HEK293 (cell line): Measurements from ENCODE around the gene DRC3.

Source experiments
- CTCF ChIA-PET: fragments of 350-600 bp; formaldehyde crosslinking; extraction: SDS; loops from one replicate; lab custom pipeline; 2021; ENCODE audit warnings: antibody characterized with exemption; lab: Yijun Ruan, JAX
- POLR2A ChIA-PET: fragments of 300-600 bp; formaldehyde crosslinking; extraction: SDS; loops from one replicate; lab custom pipeline; 2020; ENCODE audit warnings: antibody characterized with exemption, inconsistent platforms; lab: Yijun Ruan, JAX
- H3K27ac ChIP-seq: fragments of 200-500 bp; sonication (Bioruptor generic); 2 replicates; pipeline ENCODE4 v1.5.1; 2014; ENCODE audit warnings: low read depth, low read length, control low read depth, inconsistent platforms; ENCODE audit errors: extremely low read depth
- H3K36me3 ChIP-seq, 2 experiments: fragments of 200-500 bp in 1 of 2; sonication (Bioruptor generic) in 1 of 2; 1 replicate in 1 of 2; 2 replicates in 1 of 2; pipeline ENCODE4 v1.5.1; 2014 to 2017; ENCODE audit warnings: inconsistent platforms in 2 of 2, low read length in 2 of 2; ENCODE audit not compliant: control insufficient read depth in 2 of 2, insufficient read depth in 1 of 2
- H3K4me1 ChIP-seq: fragments of 200-500 bp; sonication (Bioruptor generic); 2 replicates; pipeline ENCODE4 v1.5.1; 2014; ENCODE audit warnings: mild to moderate bottlenecking, low read length, inconsistent platforms; ENCODE audit not compliant: control insufficient read depth, insufficient read depth
- H3K4me3 ChIP-seq: 2 replicates; pipeline ENCODE4 v1.5.1; 2011; ENCODE audit warnings: low read depth, mild to moderate bottlenecking, control low read depth, low read length, moderate library complexity
- H3K9me3 ChIP-seq: fragments of 200-500 bp; sonication (Bioruptor generic); 2 replicates; pipeline ENCODE4 v1.5.1; 2014; ENCODE audit warnings: low read depth, low read length, inconsistent platforms; ENCODE audit not compliant: control insufficient read depth, insufficient read depth
- ATF2 ChIP-seq: fragments of 450-650 bp; formaldehyde crosslinking; IDR thresholded peaks from 2 replicates; pipeline ENCODE4 v1.5.1; 2016; ENCODE audit warnings: missing biosample characterization, missing genetic modification characterization, low read depth
- KLF16 ChIP-seq: fragments of 450-650 bp; formaldehyde crosslinking; IDR thresholded peaks from 2 replicates; pipeline ENCODE4 v1.5.1; 2017; ENCODE audit warnings: missing biosample characterization, missing genetic modification characterization
- KLF7 ChIP-seq: fragments of 450-650 bp; formaldehyde crosslinking; IDR thresholded peaks from 2 replicates; pipeline ENCODE4 v1.5.1; 2016; ENCODE audit warnings: missing biosample characterization, missing genetic modification characterization, borderline replicate concordance
- SCRT2 ChIP-seq: fragments of 450-650 bp; formaldehyde crosslinking; IDR thresholded peaks from 2 replicates; pipeline ENCODE4 v1.5.1; 2016; ENCODE audit warnings: missing biosample characterization, missing genetic modification characterization
- YY2 ChIP-seq: fragments of 450-650 bp; formaldehyde crosslinking; IDR thresholded peaks from 2 replicates; pipeline ENCODE4 v1.5.1; 2016; ENCODE audit warnings: missing biosample characterization, missing genetic modification characterization
- ZEB2 ChIP-seq: fragments of 450-650 bp; formaldehyde crosslinking; IDR thresholded peaks from 2 replicates; pipeline ENCODE4 v1.5.1; 2016; ENCODE audit warnings: missing biosample characterization, missing genetic modification characterization
- ZNF132 ChIP-seq: fragments of 450-650 bp; formaldehyde crosslinking; IDR thresholded peaks from 2 replicates; pipeline ENCODE4 v1.5.1; 2017; ENCODE audit warnings: missing biosample characterization, missing genetic modification characterization, borderline replicate concordance
- ZNF174 ChIP-seq: fragments of 450-650 bp; formaldehyde crosslinking; IDR thresholded peaks from 2 replicates; pipeline ENCODE4 v1.5.0; 2017; ENCODE audit warnings: missing biosample characterization, mild to moderate bottlenecking, missing genetic modification characterization
- ZNF548 ChIP-seq: fragments of 450-650 bp; formaldehyde crosslinking; IDR thresholded peaks from 2 replicates; pipeline ENCODE4 v1.5.1; 2016; ENCODE audit warnings: missing biosample characterization, missing genetic modification characterization
- ZNF639 ChIP-seq: fragments of 450-650 bp; formaldehyde crosslinking; IDR thresholded peaks from 2 replicates; pipeline ENCODE4 v1.5.1; 2016; ENCODE audit warnings: missing biosample characterization, missing genetic modification characterization
- ZNF658 ChIP-seq: fragments of 450-650 bp; formaldehyde crosslinking; IDR thresholded peaks from 2 replicates; pipeline ENCODE4; 2016; ENCODE audit warnings: missing biosample characterization, missing genetic modification characterization
- ZNF76 ChIP-seq: fragments of 450-650 bp; formaldehyde crosslinking; IDR thresholded peaks from 2 replicates; pipeline ENCODE4; 2016; ENCODE audit warnings: low read depth, missing biosample characterization, missing genetic modification characterization, borderline replicate concordance
- ZNF768 ChIP-seq: fragments of 450-650 bp; formaldehyde crosslinking; IDR thresholded peaks from 2 replicates; pipeline ENCODE4 v1.5.1; 2018; ENCODE audit warnings: missing biosample characterization, mild to moderate bottlenecking, missing genetic modification characterization
- ZSCAN30 ChIP-seq: fragments of 450-650 bp; IDR thresholded peaks from 2 replicates; pipeline ENCODE4 v1.5.1; 2018; ENCODE audit warnings: missing biosample characterization, mild to moderate bottlenecking, missing genetic modification characterization, moderate library complexity
- ZSCAN4 ChIP-seq: fragments of 450-650 bp; formaldehyde crosslinking; IDR thresholded peaks from 2 replicates; pipeline ENCODE4 v1.5.1; 2017; ENCODE audit warnings: missing biosample characterization, missing genetic modification characterization
- TF ChIP-seq, protein P1 (sequence below): fragments of 450-650 bp; formaldehyde crosslinking; IDR thresholded peaks from 2 replicates; pipeline ENCODE4; 2016; ENCODE audit warnings: missing biosample characterization, missing genetic modification characterization
- TF ChIP-seq, protein P2 (sequence below): fragments of 450-650 bp; formaldehyde crosslinking; IDR thresholded peaks from 2 replicates; pipeline ENCODE4 v1.5.1; 2016; ENCODE audit warnings: missing biosample characterization, missing genetic modification characterization

Gene DRC3

DNA sequence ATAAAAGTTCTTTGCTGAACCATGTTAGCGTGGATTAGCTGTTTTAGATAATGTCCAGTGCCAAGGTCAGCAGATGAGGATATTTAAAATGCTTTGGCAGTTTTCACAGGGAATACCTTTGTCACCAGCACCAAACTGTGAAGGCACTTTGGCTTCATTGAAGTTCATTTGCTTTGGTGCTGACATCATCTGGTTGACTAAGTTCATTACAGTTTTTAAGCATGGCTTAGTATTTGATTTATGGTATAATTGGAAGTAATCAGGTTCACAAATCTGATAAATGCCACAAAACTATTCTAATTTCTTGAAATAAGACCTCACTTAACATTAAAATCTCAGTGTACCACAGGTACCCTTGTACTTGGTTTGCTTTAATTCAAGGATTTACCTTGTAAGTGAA lies 70.8 kb downstream of the DRC3 start (continued):
- no peak for TF ChIP-seq ZSCAN4 (tag by site-specific recombination)
- TF ChIP-seq SCRT2 (tag by site-specific recombination): no peak
- TF ChIP-seq ZNF132 (tag by site-specific recombination): no peak
- TF ChIP-seq ZNF548 (tag by site-specific recombination): no peak
- TF ChIP-seq, protein P1, sequence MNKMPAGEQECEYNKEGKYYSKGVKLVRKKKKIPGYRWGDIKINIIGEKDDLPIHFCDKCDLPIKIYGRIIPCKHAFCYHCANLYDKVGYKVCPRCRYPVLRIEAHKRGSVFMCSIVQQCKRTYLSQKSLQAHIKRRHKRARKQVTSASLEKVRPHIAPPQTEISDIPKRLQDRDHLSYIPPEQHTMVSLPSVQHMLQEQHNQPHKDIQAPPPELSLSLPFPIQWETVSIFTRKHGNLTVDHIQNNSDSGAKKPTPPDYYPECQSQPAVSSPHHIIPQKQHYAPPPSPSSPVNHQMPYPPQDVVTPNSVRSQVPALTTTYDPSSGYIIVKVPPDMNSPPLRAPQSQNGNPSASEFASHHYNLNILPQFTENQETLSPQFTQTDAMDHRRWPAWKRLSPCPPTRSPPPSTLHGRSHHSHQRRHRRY (tag by site-specific recombination): no peak
- TF ChIP-seq ZSCAN30 (tag by site-specific recombination): no peak
- TF ChIP-seq YY2 (tag by site-specific recombination): no peak
- TF ChIP-seq ZEB2 (tag by site-specific recombination): 0 out of 2 replicates have a peak, but pooled peaks have one; percentile 22
- no peak for TF ChIP-seq ZNF768 (tag by site-specific recombination)
- TF ChIP-seq, protein P2, sequence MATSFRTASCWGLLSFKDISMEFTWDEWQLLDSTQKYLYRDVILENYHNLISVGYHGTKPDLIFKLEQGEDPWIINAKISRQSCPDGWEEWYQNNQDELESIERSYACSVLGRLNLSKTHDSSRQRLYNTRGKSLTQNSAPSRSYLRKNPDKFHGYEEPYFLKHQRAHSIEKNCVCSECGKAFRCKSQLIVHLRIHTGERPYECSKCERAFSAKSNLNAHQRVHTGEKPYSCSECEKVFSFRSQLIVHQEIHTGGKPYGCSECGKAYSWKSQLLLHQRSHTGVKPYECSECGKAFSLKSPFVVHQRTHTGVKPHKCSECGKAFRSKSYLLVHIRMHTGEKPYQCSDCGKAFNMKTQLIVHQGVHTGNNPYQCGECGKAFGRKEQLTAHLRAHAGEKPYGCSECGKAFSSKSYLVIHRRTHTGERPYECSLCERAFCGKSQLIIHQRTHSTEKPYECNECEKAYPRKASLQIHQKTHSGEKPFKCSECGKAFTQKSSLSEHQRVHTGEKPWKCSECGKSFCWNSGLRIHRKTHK (tag by site-specific recombination): no peak
- no peak for TF ChIP-seq KLF7 (tag by site-specific recombination)
- TF ChIP-seq ZNF658 (tag by site-specific recombination): no peak
- peak; percentile 52 for TF ChIP-seq ATF2 (tag by site-specific recombination)
- TF ChIP-seq ZNF76 (tag by site-specific recombination): no peak

- Histone ChIP-seq H3K4me1 (peaks cover 25% of the 10 kb centered on the region), H3K9me3 (no peaks in the 10 kb centered on the region), H3K36me3 (peaks cover 37 to 45% of the 10 kb centered on the region in 2 experiments), H3K27ac (no peak overlapping the region), H3K4me3 (no peak overlapping the region)
- TF ChIP-seq KLF16 (tag by site-specific recombination): no peak
- no peak for TF ChIP-seq ZNF639 (tag by site-specific recombination)
- TF ChIP-seq ZNF174 (tag by site-specific recombination): no peak
- CTCF ChIA-PET: no interaction called here
- POLR2A ChIA-PET: no interaction called here
Observed at GRCh38 chr17:18044609-18045008, 71.9 kb downstream of the DRC3 start.
